Endothelial cell of umbilical vein (primary cell): ENCODE data around the gene ADCY2. TPM values are rescaled to one million over a fixed set of nuclear protein-coding genes. Genes with fewer than 3 reads are reported as not detected.

Experiments
- BruUV-seq: library from RNA; stranded (reverse); fragments of 400-500 nt; replicated peaks from 2 replicates; lab custom pipeline; 2021; lab: Mats Ljungman, UMichigan
- CTCF ChIA-PET: fragments of 300-600, 350-600 bp; sonication (Branson Sonifier 250); formaldehyde crosslinking; loops from one replicate; lab custom pipeline; 2021; ENCODE audit warnings: antibody characterized with exemption, inconsistent platforms; lab: Charles Lee
- POLR2A ChIA-PET: fragments of 300-600, 350-600 bp; sonication (Branson Sonifier 250); formaldehyde crosslinking; loops from one replicate; lab custom pipeline; 2021; ENCODE audit warnings: antibody characterized with exemption, inconsistent platforms; lab: Charles Lee
- DNase-seq: peaks from one replicate; pipeline ENCODE4 v3.0.0-alpha.2; 2011; ENCODE audit warnings: low read depth, low spot score
- FAIRE-seq: peaks from 2 replicates; lab custom pipeline; 2011; peaks lifted over from hg19 to GRCh38; lab: Jason Lieb, UNC
- H2AFZ ChIP-seq: 2 replicates; pipeline ENCODE4 v1.6.0; 2012; ENCODE audit warnings: low read depth, low read length, control low read depth, inconsistent platforms
- H3K27ac ChIP-seq: 2 replicates; pipeline ENCODE4 v1.5.1; 2011; ENCODE audit warnings: low read depth, mild to moderate bottlenecking, control low read depth, low read length, moderate library complexity; ENCODE audit not compliant: insufficient read depth
- H3K27me3 ChIP-seq, 2 experiments: 2 replicates each; pipeline versions ENCODE4 v1.6.0 to v1.6.1; 2011; ENCODE audit warnings: low read length in 2 of 2, mixed read lengths in 1 of 2; ENCODE audit not compliant: control insufficient read depth in 2 of 2, insufficient read depth in 2 of 2
- H3K36me3 ChIP-seq, 2 experiments: 2 replicates in 1 of 2; 3 replicates in 1 of 2; pipeline ENCODE4 v1.5.1; 2011; ENCODE audit warnings: low read length in 2 of 2, mild to moderate bottlenecking in 1 of 2, moderate library complexity in 1 of 2; ENCODE audit not compliant: control insufficient read depth in 2 of 2, insufficient read depth in 2 of 2; ENCODE audit errors: extremely low read depth in 1 of 2
- H3K4me1 ChIP-seq: 3 replicates; pipeline ENCODE4 v1.5.1; 2011; ENCODE audit warnings: mild to moderate bottlenecking, low read length; ENCODE audit not compliant: control insufficient read depth, insufficient read depth; ENCODE audit errors: extremely low read depth
- H3K4me2 ChIP-seq: 2 replicates; pipeline ENCODE4 v1.6.1; 2011; ENCODE audit warnings: low read length, control low read depth, mixed read lengths; ENCODE audit not compliant: insufficient read depth
- H3K4me3 ChIP-seq, 3 experiments: fragments of 200-600 bp in 1 of 3; sonication (generic), shearing (Covaris generic) in 1 of 3; replicated peaks in 1 of 3; 2 replicates each; pipeline ENCODE4 v1.5.1; 2011 to 2016; ENCODE audit warnings: control low read depth in 3 of 3, low read length in 3 of 3, mild to moderate bottlenecking in 2 of 3, inconsistent platforms in 1 of 3, low read depth in 1 of 3, moderate library complexity in 1 of 3; ENCODE audit not compliant: insufficient read depth in 1 of 3
- H3K79me2 ChIP-seq: 2 replicates; pipeline ENCODE4 v1.6.0; 2012; ENCODE audit warnings: low read length, inconsistent platforms; ENCODE audit not compliant: control insufficient read depth, insufficient read depth
- H3K9ac ChIP-seq: replicated peaks from 2 replicates; pipeline ENCODE3; 2011; ENCODE audit warnings: low read length, control low read depth; ENCODE audit not compliant: insufficient read depth; ENCODE audit errors: extremely low read depth
- H3K9me1 ChIP-seq: replicated peaks from 3 replicates; pipeline ENCODE4 v1.6.0; 2011; ENCODE audit warnings: mild to moderate bottlenecking, low read length; ENCODE audit not compliant: control insufficient read depth, insufficient read depth; ENCODE audit errors: extremely low read depth
- H3K9me3 ChIP-seq: replicated peaks from 2 replicates; pipeline ENCODE4 v1.5.1; 2012; ENCODE audit warnings: low read length, inconsistent platforms; ENCODE audit not compliant: control insufficient read depth, insufficient read depth
- H4K20me1 ChIP-seq: replicated peaks from 2 replicates; pipeline ENCODE3; 2011; ENCODE audit warnings: mild to moderate bottlenecking, low read length; ENCODE audit not compliant: control insufficient read depth, insufficient read depth; ENCODE audit errors: extremely low read depth
- EZH2 ChIP-seq: IDR thresholded peaks from 2 replicates; pipeline ENCODE4 v1.6.1; 2012; ENCODE audit warnings: borderline replicate concordance, low read depth, mild to moderate bottlenecking, moderate library complexity, low read length, inconsistent platforms; ENCODE audit not compliant: severe bottlenecking
- FOS ChIP-seq: IDR thresholded peaks from 2 replicates; pipeline ENCODE4 v1.6.1; 2011; ENCODE audit warnings: mild to moderate bottlenecking, low read length, moderate library complexity, borderline replicate concordance; ENCODE audit not compliant: insufficient read depth
- GATA2 ChIP-seq: IDR thresholded peaks from 2 replicates; pipeline ENCODE4 v1.7.0; 2011; ENCODE audit warnings: low read depth, mild to moderate bottlenecking, moderate library complexity, mixed read lengths, low read length; ENCODE audit not compliant: insufficient read length, insufficient read depth
- JUN ChIP-seq: IDR thresholded peaks from 2 replicates; pipeline ENCODE4 v1.6.1; 2011; ENCODE audit warnings: borderline replicate concordance, low read depth; ENCODE audit not compliant: insufficient read length, insufficient read depth
- MYC ChIP-seq: IDR thresholded peaks from one replicate; pipeline ENCODE4 v1.6.1; 2011; ENCODE audit warnings: mild to moderate bottlenecking, low read depth, low read length
- POLR2A ChIP-seq: IDR thresholded peaks from 2 replicates; pipeline ENCODE4 v1.6.1; 2012; ENCODE audit warnings: low read depth, mild to moderate bottlenecking, control low read depth, low read length
- POLR2AphosphoS5 ChIP-seq: IDR thresholded peaks from 2 replicates; pipeline ENCODE4 v1.6.1; 2012; ENCODE audit warnings: low read depth, mild to moderate bottlenecking, control low read depth, low read length, moderate library complexity; ENCODE audit not compliant: insufficient read depth
- dilution Hi-C: fragments of 300-500 bp; cut with MboI; formaldehyde crosslinking; loops from one replicate; pipeline ENCODE4 v1.15.0; 2019; ENCODE audit warnings: low sequenced_read_pairs; ENCODE audit not compliant: extremely low pct_ligation_motif_present
- intact Hi-C: fragments of 100-400 bp; cut with micrococcal nuclease; formaldehyde crosslinking; loops from one replicate; pipeline ENCODE4 v1.10.0; 2022
- polyA plus RNA-seq, 4 experiments: library from polyadenylated mRNA; depleted of rRNA in 3 of 4; stranded (reverse) in 3 of 4; unstranded in 1 of 4; fragments of >200 nt; gene quantifications; 2 replicates each; pipeline versions ENCODE4 v1.2.1 to v1.2.3, GENCODE V29; 2011 to 2012; ENCODE audit warnings: missing spikeins in 1 of 4
- total RNA-seq: library from RNA; stranded (reverse); gene quantifications from 2 replicates; pipeline ENCODE4 v1.2.3, GENCODE V29; 2021
- TF ChIP-seq, protein P1 (sequence below), 2 donors: IDR thresholded peaks; 1 replicate in 1 of 2; 2 replicates in 1 of 2; pipeline ENCODE4 v1.5.1; 2011; ENCODE audit warnings: low read length in 2 of 2, mild to moderate bottlenecking in 2 of 2, moderate library complexity in 2 of 2, control low read depth in 1 of 2, inconsistent platforms in 1 of 2, low read depth in 1 of 2; ENCODE audit not compliant: insufficient read depth in 1 of 2; ENCODE audit errors: extremely low read depth in 1 of 2
- TF ChIP-seq, protein P2 (sequence below): IDR thresholded peaks from 2 replicates; pipeline ENCODE4 v1.6.1; 2011; ENCODE audit not compliant: insufficient read depth, insufficient read length

ADCY2 gene
- total and polyA plus RNA-seq, 2 donors (not counting 3 experiments of a cell fraction or from before 2014, with no cell fraction given), result under 0.01 TPM; not detected in 1

DNA sequence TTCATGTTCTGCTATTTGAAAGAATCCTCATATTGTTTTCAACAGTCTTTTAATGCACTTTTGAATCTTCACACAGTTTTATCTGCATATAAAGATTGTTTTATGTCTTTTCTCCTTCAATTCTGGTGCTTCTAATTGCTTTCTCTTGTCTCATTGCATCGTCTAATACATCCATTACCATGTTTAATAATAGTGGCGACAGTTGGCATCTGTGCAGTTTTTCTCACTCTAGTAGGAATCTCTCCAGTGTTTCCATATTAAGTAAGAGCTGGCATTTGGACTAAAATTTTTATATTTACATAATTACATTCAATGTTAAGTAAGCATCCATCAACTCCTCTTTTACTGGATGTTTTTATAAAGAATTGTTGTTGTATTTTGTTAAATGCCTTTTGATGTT is 49.9 kb downstream of the ADCY2 start:
- no peak overlapping the region for H3K9ac ChIP-seq
- H3K4me1 ChIP-seq, result no peaks in the 10 kb centered on the region
- dilution Hi-C loops, result no loop called here
- H3K4me3 ChIP-seq, result no peak overlapping the region
- no peaks in the 10 kb centered on the region for H3K79me2 ChIP-seq
- H3K4me2 ChIP-seq, result no peak overlapping the region
- H3K27me3 ChIP-seq, result no peaks in the 10 kb centered on the region
- ChIA-PET CTCF (no interaction called here), POLR2A (no interaction called here)
- H3K9me1 ChIP-seq, result no peaks in the 10 kb centered on the region
- intact Hi-C loops, result no loop called here
- no peak overlapping the region for H3K27ac ChIP-seq
- TF ChIP-seq, protein P1, sequence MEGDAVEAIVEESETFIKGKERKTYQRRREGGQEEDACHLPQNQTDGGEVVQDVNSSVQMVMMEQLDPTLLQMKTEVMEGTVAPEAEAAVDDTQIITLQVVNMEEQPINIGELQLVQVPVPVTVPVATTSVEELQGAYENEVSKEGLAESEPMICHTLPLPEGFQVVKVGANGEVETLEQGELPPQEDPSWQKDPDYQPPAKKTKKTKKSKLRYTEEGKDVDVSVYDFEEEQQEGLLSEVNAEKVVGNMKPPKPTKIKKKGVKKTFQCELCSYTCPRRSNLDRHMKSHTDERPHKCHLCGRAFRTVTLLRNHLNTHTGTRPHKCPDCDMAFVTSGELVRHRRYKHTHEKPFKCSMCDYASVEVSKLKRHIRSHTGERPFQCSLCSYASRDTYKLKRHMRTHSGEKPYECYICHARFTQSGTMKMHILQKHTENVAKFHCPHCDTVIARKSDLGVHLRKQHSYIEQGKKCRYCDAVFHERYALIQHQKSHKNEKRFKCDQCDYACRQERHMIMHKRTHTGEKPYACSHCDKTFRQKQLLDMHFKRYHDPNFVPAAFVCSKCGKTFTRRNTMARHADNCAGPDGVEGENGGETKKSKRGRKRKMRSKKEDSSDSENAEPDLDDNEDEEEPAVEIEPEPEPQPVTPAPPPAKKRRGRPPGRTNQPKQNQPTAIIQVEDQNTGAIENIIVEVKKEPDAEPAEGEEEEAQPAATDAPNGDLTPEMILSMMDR (IDR thresholded peaks at IDR 0.05; ENCODE audit: extremely low read depth in 1 of 2, insufficient read depth in 1 of 2, low read depth in 1 of 2, low read length in 2 of 2), result no peak
- TF ChIP-seq JUN (no peak), POLR2AphosphoS5 (no peak), EZH2 (no peak), MYC (no peak), FOS (no peak), POLR2A (no peak), GATA2 (no peak)
- TF ChIP-seq, protein P2, sequence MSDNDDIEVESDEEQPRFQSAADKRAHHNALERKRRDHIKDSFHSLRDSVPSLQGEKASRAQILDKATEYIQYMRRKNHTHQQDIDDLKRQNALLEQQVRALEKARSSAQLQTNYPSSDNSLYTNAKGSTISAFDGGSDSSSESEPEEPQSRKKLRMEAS, result no peak
- H2AFZ ChIP-seq, result no peak overlapping the region
- no TSS peak for BruUV-seq
- H3K36me3 ChIP-seq, result no peaks in the 10 kb centered on the region
- DNase-seq (no peak), FAIRE-seq (no peak)
- H4K20me1 ChIP-seq, result no peaks in the 10 kb centered on the region
- H3K9me3 ChIP-seq, result peaks cover 2% of the 10 kb centered on the region
